ENCODE data around the gene CASZ1.
A peak's percentile ranks its signal among the peaks of the same experiment; 100 is the strongest.

Gene CASZ1

DNA sequence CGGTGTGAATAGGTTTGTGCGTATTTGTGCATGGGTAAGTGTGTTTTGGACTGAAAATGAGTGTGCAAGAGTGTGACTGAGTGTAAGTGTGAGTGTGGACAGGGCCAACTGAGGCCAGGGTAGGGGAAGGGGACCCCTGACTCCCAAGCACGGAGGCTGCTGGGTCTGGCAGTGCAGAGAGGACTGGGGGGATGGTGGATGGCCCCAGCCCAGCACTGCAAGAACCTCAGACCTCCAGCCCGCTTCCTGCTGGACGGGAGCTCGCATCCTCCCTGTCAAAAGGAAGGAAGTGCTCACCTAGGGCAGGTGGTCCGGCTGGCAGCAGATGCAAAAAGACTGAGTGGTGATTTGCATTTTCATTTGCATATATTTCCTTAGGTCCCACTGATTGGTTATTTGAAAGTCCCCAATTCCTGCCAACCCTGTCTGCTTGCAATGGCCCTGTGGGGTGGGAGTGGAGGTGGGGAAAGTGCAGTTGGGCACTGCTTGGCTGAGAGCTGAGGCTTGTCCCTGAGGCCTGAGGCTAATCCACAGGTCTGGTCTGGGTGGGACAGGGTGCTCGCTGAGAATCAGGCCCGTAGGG is 42.8 kb upstream of the CASZ1 start:
- H2AFZ ChIP-seq (ENCODE audit: low read depth, low read length), result no peak overlapping the region
- no peaks in the 10 kb centered on the region for H3K79me2 ChIP-seq (ENCODE audit: insufficient read depth, low read length)
- no peak overlapping the region for H3K27ac ChIP-seq (ENCODE audit: low read length)
- H3K4me2 ChIP-seq (ENCODE audit: insufficient read depth, low read length), result no peak overlapping the region
- H3K4me3 ChIP-seq (ENCODE audit: low read depth in 1 of 2, low read length in 2 of 2), result no peak overlapping the region
- no peaks in the 10 kb centered on the region for H4K20me1 ChIP-seq (ENCODE audit: insufficient read depth, low read length)
- H3K27me3 ChIP-seq (ENCODE audit: insufficient read depth, low read length, poor library complexity), result no peaks in the 10 kb centered on the region
- no peak overlapping the region for H3K9ac ChIP-seq (ENCODE audit: low read depth, low read length)
- H3K4me1 ChIP-seq (ENCODE audit: insufficient read depth, low read length), result no peaks in the 10 kb centered on the region
- no peaks in the 10 kb centered on the region for H3K36me3 ChIP-seq (ENCODE audit: insufficient read depth, low read length)
- DNase-seq (no peak), ATAC-seq (ENCODE audit: insufficient read depth, low read depth) (no peak)
- TF ChIP-seq, protein P1, sequence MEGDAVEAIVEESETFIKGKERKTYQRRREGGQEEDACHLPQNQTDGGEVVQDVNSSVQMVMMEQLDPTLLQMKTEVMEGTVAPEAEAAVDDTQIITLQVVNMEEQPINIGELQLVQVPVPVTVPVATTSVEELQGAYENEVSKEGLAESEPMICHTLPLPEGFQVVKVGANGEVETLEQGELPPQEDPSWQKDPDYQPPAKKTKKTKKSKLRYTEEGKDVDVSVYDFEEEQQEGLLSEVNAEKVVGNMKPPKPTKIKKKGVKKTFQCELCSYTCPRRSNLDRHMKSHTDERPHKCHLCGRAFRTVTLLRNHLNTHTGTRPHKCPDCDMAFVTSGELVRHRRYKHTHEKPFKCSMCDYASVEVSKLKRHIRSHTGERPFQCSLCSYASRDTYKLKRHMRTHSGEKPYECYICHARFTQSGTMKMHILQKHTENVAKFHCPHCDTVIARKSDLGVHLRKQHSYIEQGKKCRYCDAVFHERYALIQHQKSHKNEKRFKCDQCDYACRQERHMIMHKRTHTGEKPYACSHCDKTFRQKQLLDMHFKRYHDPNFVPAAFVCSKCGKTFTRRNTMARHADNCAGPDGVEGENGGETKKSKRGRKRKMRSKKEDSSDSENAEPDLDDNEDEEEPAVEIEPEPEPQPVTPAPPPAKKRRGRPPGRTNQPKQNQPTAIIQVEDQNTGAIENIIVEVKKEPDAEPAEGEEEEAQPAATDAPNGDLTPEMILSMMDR (IDR thresholded peaks at IDR 0.05; ENCODE audit: borderline replicate concordance, extremely low read depth, low read length, poor library complexity, severe bottlenecking), result no peak
- no peak for TF ChIP-seq EZH2 (IDR thresholded peaks at IDR 0.05; ENCODE audit: borderline replicate concordance, low read depth, low read length, severe bottlenecking)
- H3K9me3 ChIP-seq (ENCODE audit: insufficient read depth, low read length, severe bottlenecking), result peaks cover 3% of the 10 kb centered on the region

DNA sequence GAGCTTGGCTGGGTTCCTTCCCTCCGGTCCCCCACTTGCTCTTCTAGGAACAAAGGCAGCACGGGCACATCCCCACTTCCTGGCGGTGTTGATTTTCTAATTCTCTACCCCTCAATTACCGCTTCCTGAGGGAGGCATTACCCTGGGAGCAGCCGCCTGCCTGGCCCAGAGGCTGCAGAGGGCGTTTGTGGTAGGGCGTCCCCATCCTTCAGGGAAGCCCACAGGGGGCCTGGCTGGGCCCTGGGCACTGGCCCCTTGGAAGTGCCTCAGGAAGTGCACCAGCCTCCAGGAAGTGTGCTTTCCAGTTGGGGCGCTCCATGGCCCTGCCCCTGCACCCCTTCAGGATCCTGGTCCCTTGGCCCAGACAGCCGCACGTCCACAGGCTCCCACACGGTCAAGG is 42.1 kb upstream of the CASZ1 start:
- H4K20me1 ChIP-seq (ENCODE audit: insufficient read depth, low read length), result no peaks in the 10 kb centered on the region
- H3K4me1 ChIP-seq (ENCODE audit: insufficient read depth, low read length), result no peaks in the 10 kb centered on the region
- DNase-seq (no peak), ATAC-seq (ENCODE audit: insufficient read depth, low read depth) (peak; percentile 24; the same call in 1 of the 3 replicates)
- H3K27ac ChIP-seq (ENCODE audit: low read length), result no peak overlapping the region
- TF ChIP-seq EZH2 (IDR thresholded peaks at IDR 0.05; ENCODE audit: borderline replicate concordance, low read depth, low read length, severe bottlenecking), result no peak
- TF ChIP-seq, protein P1 (IDR thresholded peaks at IDR 0.05; ENCODE audit: borderline replicate concordance, extremely low read depth, low read length, poor library complexity, severe bottlenecking), result no peak
- no peak overlapping the region for H3K9ac ChIP-seq (ENCODE audit: low read depth, low read length)
- no peak overlapping the region for H2AFZ ChIP-seq (ENCODE audit: low read depth, low read length)
- no peaks in the 10 kb centered on the region for H3K27me3 ChIP-seq (ENCODE audit: insufficient read depth, low read length, poor library complexity)
- no peak overlapping the region for H3K4me3 ChIP-seq (ENCODE audit: low read depth in 1 of 2, low read length in 2 of 2)
- peaks cover under 1% of the 10 kb centered on the region for H3K9me3 ChIP-seq (ENCODE audit: insufficient read depth, low read length, severe bottlenecking)
- no peaks in the 10 kb centered on the region for H3K36me3 ChIP-seq (ENCODE audit: insufficient read depth, low read length)
- no peaks in the 10 kb centered on the region for H3K79me2 ChIP-seq (ENCODE audit: insufficient read depth, low read length)
- H3K4me2 ChIP-seq (ENCODE audit: insufficient read depth, low read length), result no peak overlapping the region

DNA sequence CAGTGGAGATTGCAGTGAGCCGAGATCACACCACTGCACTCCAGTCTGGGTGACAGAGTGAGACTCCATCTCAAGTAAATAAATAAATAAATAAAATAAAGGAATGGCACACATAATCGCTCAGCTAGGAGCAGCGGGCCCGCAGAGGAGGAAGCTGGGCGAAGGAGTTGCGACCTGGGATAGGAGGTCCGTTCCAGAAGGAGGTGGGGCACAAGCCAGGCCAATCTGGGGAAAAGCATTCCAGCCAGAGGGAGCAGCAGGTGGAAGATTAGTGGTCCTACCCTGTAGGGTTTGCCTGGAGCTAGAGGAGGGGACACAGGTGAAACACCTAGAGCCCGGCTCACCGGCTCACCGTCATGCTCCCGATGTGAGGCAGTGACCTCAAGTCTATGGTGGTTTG is 40.3 kb upstream of the CASZ1 start:
- Histone ChIP-seq H3K9me3 (ENCODE audit: insufficient read depth, low read length, severe bottlenecking) (no peaks in the 10 kb centered on the region), H3K4me1 (ENCODE audit: insufficient read depth, low read length) (no peaks in the 10 kb centered on the region), H3K36me3 (ENCODE audit: insufficient read depth, low read length) (no peaks in the 10 kb centered on the region), H2AFZ (ENCODE audit: low read depth, low read length) (no peak overlapping the region), H3K4me2 (ENCODE audit: insufficient read depth, low read length) (no peak overlapping the region), H3K79me2 (ENCODE audit: insufficient read depth, low read length) (no peaks in the 10 kb centered on the region), H3K27ac (ENCODE audit: low read length) (no peak overlapping the region), H4K20me1 (ENCODE audit: insufficient read depth, low read length) (no peaks in the 10 kb centered on the region), H3K4me3 (ENCODE audit: low read depth in 1 of 2, low read length in 2 of 2) (no peak overlapping the region), H3K27me3 (ENCODE audit: insufficient read depth, low read length, poor library complexity) (no peaks in the 10 kb centered on the region), H3K9ac (ENCODE audit: low read depth, low read length) (no peak overlapping the region)
- DNase-seq (no peak), ATAC-seq (ENCODE audit: insufficient read depth, low read depth) (no peak)
- no peak for TF ChIP-seq EZH2 (IDR thresholded peaks at IDR 0.05; ENCODE audit: borderline replicate concordance, low read depth, low read length, severe bottlenecking)
- TF ChIP-seq, protein P1 (IDR thresholded peaks at IDR 0.05; ENCODE audit: borderline replicate concordance, extremely low read depth, low read length, poor library complexity, severe bottlenecking), result no peak

Measured in DND-41 (cell line).